Kidney epithelial cell (primary cell): ENCODE data around the gene TPRN. TPM values are rescaled to one million over a fixed set of nuclear protein-coding genes. Genes with fewer than 3 reads are reported as not detected.

Source experiments
- DNase-seq: peaks from one replicate; pipeline ENCODE4 v3.0.0-alpha.2; 2010; ENCODE audit warnings: low read depth
- H3K27me3 ChIP-seq: 2 replicates; pipeline ENCODE4 v1.6.0; 2011; ENCODE audit warnings: low read length; ENCODE audit not compliant: control insufficient read depth, insufficient read depth
- H3K36me3 ChIP-seq: 2 replicates; pipeline ENCODE4 v1.5.1; 2011; ENCODE audit warnings: low read length; ENCODE audit not compliant: control insufficient read depth, insufficient read depth
- H3K4me3 ChIP-seq: 2 replicates; pipeline ENCODE4 v1.5.1; 2011; ENCODE audit warnings: low read depth, mild to moderate bottlenecking, control low read depth, low read length
- total RNA-seq: library from RNA; depleted of rRNA; stranded (reverse); fragments of >200 nt; gene quantifications from 2 replicates; pipeline ENCODE4 v1.2.3, GENCODE V29; 2015
- TF ChIP-seq, protein P1 (sequence below): IDR thresholded peaks from 2 replicates; pipeline ENCODE4 v1.5.1; 2011; ENCODE audit warnings: mild to moderate bottlenecking, moderate library complexity, low read length, control low read depth, inconsistent platforms; ENCODE audit not compliant: insufficient read depth, poor library complexity, severe bottlenecking

TPRN gene
- total RNA-seq, 1 donor from 2014 or later: 15.2 TPM

DNA sequence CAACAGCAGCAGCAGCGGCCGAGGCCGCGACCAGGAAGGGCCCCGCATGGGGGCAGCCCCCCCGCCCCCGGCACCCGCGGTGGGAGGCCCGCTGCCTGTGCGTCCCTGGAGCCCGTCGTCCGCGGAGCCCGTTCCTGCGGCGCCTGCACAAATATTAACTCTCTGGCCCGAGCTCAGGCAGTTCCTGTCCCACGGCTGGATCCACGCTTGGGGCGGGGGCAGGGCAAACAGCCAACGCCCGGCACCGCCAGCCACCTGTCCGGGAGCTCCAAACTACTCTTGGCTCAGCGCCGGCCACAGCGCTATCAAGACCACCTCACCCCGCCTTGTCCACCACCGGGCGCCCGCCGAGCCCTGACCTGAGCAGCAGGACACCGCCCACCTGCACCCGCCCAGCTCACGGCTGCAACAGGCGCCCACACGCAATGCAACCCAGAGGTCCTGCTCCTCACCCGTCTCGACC is 30.6 kb downstream of the TPRN start, which contains the start of gene LRRC26:
TSS of gene LRRC26 (minus strand) at position 156 of the 463 bp plus-strand sequence. CDS start at position 48, 108 bp downstream.
- no peak within 1 kb of the TSS for H3K4me3 ChIP-seq
- peaks cover 91% of the 10 kb centered on the region for H3K27me3 ChIP-seq

DNA sequence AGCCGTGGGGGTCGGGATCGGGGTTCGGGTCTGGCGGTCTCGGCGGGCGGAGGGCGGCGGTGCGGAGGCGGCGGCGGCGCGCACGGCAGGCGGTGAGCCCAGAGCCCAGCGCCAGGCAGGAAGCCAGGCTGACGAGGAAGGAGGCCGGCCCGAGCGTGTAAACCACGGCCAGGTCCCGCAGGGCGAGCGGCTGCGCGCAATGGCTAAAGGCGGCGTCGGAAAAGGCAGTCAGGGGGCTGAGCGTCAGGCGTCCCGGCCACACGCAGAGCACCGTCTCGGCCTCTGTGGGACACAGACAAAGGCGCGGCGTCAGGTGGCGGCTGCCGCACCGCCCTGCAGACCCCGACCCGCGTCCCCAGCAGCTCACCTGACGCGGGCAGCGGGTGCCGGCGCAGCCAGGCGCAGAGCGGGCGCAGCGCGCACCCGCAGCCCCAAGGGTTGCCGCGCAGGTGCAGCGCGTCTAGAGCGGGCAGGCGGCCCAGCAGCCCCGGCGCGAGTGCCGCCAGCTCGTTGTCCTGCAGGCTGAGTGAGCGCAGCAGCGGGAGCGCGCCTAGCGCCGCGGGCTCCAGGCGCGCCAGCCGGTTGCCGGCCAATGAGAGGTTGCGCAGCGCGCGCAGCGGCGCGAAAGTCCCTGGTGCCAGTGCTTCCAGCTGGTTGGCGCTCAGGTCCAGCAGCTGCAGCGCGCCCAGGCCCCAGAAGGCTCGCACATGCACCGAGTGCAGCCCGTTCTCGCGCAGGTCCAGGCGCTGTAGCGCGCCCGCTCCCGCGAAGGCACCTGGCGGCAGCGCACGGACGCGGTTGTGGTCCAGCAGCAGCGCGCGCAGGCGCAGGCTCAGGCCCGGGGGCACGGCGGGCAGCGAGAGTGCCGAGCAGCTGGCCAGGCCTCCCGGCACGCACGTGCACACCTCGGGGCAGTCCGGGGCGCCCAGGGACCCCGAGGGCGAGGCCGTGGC is 31.4 kb downstream of the TPRN start:
- DNase-seq: no peak
- Histone ChIP-seq H3K27me3 (peaks cover 93% of the 10 kb centered on the region), H3K36me3 (no peaks in the 10 kb centered on the region), H3K4me3 (no peak overlapping the region)
- TF ChIP-seq, protein P1, sequence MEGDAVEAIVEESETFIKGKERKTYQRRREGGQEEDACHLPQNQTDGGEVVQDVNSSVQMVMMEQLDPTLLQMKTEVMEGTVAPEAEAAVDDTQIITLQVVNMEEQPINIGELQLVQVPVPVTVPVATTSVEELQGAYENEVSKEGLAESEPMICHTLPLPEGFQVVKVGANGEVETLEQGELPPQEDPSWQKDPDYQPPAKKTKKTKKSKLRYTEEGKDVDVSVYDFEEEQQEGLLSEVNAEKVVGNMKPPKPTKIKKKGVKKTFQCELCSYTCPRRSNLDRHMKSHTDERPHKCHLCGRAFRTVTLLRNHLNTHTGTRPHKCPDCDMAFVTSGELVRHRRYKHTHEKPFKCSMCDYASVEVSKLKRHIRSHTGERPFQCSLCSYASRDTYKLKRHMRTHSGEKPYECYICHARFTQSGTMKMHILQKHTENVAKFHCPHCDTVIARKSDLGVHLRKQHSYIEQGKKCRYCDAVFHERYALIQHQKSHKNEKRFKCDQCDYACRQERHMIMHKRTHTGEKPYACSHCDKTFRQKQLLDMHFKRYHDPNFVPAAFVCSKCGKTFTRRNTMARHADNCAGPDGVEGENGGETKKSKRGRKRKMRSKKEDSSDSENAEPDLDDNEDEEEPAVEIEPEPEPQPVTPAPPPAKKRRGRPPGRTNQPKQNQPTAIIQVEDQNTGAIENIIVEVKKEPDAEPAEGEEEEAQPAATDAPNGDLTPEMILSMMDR: no peak

More for the DNA sequence above, 30.6 kb downstream of the TPRN start, which contains the start of gene LRRC26:
- H3K36me3 ChIP-seq: no peaks in the 10 kb centered on the region
- DNase-seq: no peak
- TF ChIP-seq, protein P1: no peak

DNA sequence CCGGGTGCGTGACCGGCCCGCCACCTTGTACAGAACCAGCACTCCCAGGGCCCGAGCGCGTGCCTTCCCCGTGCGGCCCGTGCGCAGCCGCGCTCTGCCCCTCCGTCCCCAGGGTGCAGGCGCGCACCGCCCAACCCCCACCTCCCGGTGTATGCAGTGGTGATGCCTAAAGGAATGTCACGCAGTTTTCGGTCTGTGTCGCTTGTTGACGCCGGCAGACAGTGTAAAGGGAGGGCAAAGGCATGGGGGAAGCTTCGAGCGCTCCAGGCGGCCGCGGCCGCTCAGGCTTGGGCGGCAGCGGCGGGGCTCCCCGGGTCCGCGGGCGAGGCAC is 32.0 kb downstream of the TPRN start:
- no peak for DNase-seq
- Histone ChIP-seq H3K36me3 (no peaks in the 10 kb centered on the region), H3K4me3 (no peak overlapping the region), H3K27me3 (peaks cover 93% of the 10 kb centered on the region)
- TF ChIP-seq, protein P1: no peak

DNA sequence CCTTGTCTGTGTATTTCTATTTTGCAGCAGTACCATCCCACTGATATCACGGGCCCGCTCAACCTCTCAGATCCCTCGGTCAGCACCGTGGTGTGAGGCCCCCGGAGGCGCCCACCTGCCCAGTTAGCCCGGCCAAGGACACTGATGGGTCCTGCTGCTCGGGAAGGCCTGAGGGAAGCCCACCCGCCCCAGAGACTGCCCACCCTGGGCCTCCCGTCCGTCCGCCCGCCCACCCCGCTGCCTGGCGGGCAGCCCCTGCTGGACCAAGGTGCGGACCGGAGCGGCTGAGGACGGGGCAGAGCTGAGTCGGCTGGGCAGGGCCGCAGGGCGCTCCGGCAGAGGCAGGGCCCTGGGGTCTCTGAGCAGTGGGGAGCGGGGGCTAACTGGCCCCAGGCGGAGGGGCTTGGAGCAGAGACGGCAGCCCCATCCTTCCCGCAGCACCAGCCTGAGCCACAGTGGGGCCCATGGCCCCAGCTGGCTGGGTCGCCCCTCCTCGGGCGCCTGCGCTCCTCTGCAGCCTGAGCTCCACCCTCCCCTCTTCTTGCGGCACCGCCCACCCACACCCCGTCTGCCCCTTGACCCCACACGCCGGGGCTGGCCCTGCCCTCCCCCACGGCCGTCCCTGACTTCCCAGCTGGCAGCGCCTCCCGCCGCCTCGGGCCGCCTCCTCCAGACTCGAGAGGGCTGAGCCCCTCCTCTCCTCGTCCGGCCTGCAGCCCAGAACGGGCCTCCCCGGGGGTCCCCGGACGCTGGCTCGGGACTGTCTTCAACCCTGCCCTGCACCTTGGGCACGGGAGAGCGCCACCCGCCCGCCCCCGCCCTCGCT is 32.6 kb downstream of the TPRN start:
- TF ChIP-seq, protein P1: no peak
- H3K27me3 ChIP-seq: peaks cover 94% of the 10 kb centered on the region
- H3K36me3 ChIP-seq: no peaks in the 10 kb centered on the region
- DNase-seq: no peak
- no peak overlapping the region for H3K4me3 ChIP-seq

DNA sequence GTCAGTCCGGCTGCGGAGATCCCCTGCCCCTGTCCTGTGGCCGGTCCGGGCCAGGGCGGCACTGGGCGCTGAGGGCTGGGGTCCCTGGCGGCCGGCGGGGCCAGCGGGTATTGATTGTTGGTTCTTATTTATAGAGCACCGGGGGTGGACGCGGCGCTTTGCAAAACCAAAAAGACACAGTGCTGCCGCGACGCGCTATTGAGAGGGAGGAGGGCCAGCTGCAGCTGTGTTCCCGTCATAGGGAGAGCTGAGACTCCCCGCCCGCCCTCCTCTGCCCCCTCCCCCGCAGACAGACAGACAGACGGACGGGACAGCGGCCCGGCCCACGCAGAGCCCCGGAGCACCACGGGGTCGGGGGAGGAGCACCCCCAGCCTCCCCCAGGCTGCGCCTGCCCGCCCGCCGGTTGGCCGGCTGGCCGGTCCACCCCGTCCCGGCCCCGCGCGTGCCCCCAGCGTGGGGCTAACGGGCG is 33.2 kb downstream of the TPRN start:
- Histone ChIP-seq H3K27me3 (peaks cover 98% of the 10 kb centered on the region), H3K4me3 (no peak overlapping the region), H3K36me3 (no peaks in the 10 kb centered on the region)
- TF ChIP-seq, protein P1: no peak
- no peak for DNase-seq
